GF-D8 (cell line): ENCODE measurements around the gene LGR5.

Experiments used
- DNase-seq: peaks from one replicate; lab custom pipeline; 2025; lab: John Stamatoyannopoulos, UW

The LGR5 gene

DNA sequence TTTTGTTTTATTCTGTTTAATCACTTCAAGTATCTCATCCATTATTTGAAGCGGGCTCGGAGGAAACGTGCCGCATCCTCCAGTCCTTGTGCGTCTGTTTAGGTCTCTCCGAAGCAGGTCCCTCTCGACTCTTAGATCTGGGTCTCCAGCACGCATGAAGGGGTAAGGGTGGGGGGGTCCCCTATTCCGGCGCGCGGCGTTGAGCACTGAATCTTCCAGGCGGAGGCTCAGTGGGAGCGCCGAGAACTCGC, 311 bp upstream of the LGR5 start:
- DNase-seq: no peak

DNA sequence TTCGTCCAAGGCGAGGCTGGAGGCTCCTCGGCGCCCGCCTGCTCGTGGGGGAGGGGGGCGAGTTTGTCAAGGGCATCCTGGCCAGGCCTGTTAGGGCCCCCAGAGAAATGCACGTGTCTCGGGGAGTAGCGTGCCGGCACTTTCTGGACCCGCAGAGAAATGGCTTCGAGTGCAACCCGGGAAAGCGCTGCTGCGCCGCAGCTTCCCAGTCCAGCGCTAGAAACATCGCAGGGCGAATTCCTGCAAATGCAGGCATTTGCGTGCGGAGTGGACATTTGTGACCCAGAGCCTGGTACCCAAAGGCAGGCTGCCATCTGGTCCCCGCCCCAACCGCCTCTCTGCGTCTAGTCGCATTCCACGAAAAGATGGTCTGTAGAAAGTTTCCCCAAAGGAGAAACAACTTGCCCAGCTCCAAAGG, 756 bp downstream of the LGR5 start:
- no peak for DNase-seq

DNA sequence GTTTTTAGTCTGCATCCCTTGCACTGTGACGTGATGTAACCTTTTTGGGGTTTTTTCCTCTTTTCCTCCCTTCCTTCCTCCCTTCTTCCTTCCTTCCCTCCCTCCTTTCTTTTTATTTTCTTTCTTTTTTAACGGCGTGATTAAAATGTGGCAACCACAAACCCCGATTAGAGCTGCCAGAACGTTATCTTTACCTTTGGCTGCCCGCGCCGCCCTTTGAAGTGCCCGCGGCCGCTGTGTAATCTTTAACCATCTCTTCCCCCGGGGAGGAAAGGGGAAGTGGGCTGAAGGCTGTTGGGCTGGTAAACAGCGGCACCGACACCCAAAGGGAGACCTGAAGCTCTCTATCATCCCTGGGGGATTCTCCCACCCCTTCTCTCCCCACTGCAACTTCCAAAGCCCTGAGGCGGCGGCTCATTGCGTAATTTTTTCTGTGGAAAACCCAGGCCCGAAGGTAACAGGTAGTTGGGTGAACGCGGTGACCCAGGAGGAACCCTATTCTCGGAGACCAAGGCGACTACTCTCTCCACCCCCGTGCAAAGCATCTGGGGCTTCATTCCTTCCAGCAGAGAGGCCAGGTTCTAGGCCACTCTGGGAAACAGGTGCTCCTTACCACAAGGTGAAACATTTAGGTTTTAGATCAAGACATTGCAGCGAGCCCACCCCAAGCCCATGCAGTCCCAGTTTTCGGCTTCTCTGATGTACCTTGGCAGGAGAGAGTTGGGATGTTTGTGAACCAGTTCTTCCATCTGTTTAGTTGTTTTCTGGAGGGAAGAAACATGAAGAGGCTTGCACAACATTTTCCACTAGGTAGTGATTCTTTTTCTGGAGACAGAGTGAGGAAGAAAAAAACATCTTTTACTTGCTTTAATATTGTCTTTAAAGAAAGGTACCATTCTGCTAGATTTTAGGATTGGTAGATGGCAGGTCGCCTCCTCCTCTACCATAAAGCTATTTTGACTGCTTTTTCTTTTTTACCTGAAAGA, 1.5 kb downstream of the LGR5 start:
- peak; percentile 51 for DNase-seq

DNA sequence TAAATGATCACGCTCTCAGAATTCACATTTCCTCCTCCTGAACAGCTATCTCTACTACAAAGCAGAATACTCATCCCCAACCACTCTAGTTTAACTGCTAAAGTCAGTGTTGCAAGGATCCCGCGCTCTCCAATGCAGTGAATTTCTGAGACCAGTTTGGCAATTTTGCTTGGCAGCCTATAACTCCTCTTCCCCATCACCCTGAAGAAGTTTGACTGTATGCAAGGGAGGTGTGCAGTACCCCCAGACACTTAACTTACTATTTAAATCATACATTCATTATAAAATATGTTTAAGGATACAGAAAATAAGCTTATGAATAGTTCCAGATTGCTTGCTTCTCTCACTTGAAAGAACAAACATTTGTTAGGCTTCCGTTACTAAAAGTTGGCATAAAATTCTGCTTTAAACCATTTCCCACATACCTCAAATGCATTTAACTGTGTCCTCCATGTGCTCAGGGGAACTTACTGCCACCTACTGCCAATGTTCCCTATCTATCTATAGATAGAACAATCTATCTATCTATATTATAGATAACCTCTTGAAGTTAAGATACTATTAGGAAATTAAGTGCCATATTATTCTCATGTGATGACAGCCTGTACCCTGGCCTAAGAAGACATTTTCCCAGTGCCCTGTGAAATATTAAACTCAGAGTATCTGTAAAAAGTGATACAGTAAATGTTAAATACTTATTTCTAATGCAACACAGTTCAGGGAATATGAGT, 2.4 kb downstream of the LGR5 start:
- DNase-seq: no peak

DNA sequence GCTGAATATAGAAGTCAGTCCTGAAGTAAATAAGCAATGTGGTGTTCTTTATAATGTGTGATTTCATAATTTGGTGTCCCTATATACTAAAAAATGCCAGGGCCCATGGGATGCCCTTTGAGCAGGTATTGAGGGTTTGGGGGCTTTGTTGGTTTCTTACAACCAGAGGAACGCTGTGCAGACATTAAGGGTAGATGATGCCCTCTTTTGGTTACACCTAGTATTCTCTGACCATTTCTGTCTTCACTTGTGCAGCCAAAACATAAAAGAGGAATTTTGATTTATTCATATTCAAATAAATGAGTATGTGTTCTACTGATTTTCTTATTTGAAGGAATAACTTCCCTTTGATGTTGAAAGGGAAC, 3.0 kb downstream of the LGR5 start:
- no peak for DNase-seq

DNA sequence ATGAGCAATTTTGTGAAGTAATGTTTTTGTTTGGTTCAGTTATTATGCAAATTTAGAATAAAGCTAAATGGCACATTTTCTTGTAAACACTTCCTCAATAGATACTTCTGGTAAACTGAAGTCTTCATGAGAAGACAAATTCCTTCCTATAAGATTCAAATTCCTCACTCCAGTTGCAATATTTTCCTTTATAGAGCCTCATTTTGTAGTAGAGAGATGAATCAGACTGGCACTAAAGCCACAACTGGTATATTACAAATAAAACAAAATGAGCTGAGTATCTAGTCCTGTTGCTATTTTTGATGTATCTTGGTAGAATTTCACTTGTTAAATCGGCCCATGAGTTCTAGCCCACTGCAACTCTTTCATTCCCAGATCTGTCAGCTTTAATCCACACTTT, 5.5 kb downstream of the LGR5 start:
- DNase-seq: no peak

DNA sequence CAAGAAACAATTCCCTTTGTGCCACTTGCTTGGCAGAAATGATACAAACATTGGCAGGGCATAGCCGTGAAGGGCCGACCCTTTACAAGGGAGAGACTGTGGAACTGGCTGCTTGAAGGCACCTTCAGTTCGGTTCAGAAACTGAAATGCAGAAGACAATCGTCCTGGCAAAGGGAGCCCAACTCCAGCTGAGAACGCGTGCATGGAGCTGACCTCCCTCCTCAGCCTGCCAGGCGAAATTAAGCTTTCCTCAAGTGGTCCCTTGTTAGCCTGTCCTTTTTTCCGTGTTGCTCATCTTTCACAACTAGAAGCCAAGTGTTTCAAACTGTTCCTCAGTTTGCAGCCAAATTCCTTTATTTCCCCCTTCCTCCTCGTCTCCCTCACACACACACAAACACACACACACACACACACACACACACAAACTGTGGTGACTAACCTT, 8.1 kb downstream of the LGR5 start:
- DNase-seq: no peak

DNA sequence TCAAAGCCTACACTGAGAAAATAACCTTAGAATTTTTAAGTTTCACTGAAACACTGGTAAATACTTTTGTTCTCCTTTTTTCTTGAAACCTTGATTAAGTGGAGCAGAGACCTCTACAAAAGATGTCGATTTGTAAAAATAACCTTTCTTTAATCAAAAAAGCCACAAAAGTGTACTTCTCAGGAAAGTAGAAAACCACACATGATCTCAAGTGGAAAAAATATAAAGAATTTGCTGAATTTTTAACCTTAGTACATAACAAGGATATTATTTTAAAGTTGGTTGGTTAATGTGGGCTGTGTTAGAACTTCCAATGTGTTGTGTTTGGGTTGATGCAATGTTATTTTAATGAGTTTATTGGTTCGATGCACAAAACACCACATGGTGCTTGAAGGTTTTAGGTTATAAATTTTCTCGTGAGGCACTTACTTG, 8.6 kb downstream of the LGR5 start:
- no peak for DNase-seq

DNA sequence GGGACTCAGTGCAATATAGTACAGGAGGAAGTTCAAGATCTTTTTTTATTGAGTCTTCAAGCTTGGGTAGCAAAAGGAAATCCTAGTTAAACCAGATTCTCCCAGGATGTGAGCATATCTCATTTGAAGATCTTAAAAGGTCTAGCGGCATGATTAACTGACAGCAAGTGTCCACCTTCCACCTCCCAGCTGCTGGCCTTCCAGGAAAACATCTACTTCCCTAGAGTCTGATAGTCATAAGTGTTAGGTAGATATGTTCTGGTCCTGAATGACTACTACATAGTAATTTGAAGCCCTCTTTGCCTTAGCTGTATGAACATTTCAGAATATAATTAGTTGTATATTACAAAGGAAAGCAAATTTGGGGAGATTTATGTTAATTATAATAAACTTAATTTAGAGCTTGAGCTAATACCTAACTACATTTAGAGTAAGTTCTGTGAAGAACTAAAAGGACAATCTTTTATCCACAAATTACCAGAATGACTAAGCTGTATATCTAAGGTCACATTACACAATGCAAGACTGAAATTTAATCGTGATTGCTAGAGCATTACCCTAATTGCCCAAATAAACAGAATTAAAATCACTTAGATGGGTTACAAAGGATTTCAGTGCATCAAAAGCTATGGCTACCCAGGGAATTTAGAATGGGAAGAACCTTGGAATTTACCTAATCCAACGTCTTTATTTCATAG, 9.9 kb downstream of the LGR5 start:
- DNase-seq: no peak

DNA sequence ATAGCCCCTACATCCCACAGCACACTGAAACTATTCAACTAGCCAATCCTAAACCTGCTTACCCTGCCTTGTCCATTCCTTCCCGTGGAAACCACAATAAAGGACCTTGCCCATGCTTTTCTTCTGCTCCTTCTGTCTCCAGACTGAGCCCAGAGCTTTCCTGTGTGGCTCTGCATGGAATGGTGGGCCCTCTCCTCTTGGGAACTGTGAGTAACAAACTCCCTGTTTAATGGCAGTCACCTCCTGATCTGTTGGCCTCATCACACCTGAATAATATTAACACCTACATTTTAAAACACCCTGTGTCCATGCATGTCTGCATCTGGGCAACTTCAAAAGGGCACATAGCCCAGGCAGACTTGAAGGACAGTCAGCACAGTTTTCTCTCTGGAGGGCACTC, 12.4 kb downstream of the LGR5 start:
- DNase-seq: no peak

DNA sequence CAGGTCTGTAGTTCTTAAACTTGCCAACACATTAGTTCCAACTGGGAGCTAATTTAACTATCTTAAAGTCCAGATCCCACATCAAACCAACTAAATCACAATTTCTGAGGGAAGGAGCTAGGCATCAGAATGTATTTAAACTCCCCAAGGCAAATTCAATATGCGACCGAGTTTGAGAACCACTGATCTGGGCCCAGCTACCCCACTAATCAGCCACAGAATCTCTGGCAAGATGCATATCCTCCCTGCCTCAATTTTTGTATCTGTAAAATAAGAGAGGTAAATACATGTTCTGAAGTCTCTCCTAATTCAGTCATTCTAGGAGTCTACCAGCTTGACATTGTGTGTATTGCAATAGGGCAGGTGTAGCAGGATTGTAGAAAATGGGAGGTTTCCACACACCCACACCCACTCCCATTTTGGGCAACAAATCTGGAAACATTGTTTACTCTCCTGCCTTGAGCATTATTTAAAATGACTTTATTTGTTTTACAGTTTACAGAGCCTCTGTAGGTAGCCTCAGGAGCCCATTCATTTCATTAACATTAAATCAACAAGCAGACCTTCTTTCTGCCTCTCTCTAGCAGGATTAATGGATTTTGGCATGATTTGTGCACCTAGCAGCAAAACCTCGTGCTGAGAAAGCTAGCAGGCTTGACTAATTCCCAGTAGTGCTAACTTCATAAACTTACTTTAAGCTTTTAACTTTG, 15.6 kb downstream of the LGR5 start:
- DNase-seq: no peak

DNA sequence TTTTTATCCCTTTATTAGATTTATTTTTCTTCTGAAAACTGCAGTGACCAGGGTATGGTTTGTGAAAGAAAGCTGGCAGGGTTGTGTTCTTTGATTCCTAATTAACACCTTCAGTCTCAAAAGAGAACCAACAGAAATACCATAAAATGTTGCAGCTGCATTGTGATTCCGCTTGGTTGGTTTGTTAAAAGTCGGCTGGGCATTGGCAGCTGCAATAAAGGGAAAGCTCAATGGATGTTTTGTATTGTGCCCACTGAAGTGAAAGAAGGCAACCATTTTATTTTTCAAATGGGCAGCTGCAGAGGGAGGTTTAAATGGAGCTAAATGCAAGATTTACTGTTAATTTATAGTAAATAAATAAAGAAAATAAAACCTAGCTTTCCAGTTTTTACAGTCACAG, 16.7 kb downstream of the LGR5 start:
- no peak for DNase-seq

DNA sequence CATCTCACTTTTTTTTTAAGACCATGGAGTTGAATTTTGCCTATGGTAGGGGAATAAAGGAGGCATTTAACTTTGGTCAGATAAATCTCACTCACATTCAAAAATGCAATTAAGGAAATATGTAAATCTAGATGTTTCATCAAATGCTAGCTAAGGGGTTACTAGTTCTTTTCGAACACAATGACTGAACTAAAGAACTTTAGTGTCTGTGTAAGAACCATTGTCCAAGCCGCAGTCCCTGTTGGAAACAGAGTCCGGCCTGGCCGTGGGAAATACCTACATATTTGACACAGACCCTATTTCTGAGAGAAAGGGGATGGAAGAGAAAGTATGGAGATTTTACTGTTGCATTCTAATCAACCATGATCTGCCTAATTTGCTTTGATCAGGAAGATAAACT, 17.4 kb downstream of the LGR5 start:
- DNase-seq: no peak

DNA sequence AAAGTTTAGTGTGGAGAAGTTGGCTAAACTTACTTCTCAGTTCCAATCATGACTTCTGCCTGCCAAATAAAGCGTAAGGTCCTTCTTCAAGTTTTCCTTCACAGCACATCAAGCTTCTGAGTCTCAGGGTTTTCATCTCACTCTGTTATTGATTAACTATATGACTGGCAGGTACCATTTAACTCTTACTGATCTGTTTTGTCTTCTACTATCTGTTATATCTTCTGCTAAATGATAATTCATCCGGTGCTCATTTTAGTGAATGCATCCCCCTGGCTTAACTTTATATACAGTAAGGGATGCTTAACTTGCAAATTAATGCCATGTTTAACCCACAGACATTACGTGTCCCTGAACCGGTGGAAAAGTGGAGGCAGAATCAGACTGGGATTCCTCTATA, 20.7 kb downstream of the LGR5 start:
- no peak for DNase-seq

DNA sequence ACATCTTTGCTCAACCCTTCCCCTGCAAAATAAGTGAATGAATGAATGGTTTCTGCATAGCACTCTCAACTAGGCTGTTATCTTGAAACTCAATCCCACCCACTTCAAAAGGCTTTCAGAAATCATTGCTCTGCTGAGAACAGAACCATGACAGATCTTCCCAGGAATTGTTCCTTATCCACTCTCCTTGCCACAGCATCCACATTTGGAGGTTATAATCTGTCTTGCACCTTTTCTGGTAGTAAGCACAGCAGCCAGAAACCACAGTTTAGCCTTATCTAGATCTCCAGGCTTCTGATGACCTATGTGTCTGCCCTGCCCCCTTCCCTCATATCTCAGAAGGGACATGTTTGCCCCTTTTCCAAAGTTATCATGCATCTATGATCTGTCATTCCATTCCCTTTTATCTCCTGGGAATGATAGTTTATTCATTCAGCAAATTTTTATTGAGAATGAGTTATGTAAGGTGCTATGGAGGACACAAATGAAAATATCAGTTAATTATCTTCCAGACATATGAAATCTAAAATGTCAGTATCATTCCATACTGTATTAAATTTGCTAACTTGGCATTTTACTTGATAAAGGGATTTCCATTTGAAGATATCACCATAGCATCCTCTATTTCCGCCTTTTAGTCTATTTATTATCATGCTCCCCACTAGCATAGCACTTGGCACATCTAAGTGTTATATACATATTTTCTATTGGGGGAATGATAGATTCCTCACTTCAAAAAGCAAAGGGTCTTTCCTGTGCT, 21.4 kb downstream of the LGR5 start:
- DNase-seq: no peak

DNA sequence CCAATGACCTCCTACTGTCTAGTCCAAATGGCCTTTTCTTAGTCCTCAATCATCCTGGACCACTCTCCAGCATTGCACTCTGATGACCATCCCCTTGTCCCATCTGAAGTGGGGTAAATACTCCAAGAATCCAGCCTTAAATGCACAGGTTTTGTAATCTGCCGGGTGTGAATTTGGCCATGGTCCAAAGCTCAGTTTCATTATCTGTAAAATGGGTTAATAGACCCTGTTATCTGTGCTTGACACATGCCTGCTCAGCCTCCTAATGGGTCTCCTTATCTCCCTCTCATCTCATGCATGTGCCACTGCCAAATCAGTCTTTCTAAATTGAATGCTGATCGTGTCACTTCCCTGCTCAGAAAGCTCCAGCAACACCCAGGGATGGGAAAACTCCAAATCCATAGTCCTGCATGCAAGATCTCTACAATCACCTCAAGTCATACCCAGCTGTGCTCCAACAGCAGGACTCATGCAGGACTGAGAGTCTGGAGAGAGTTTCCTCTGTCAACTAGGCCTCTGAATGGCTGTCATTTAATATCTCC, 22.3 kb downstream of the LGR5 start:
- no peak for DNase-seq

DNA sequence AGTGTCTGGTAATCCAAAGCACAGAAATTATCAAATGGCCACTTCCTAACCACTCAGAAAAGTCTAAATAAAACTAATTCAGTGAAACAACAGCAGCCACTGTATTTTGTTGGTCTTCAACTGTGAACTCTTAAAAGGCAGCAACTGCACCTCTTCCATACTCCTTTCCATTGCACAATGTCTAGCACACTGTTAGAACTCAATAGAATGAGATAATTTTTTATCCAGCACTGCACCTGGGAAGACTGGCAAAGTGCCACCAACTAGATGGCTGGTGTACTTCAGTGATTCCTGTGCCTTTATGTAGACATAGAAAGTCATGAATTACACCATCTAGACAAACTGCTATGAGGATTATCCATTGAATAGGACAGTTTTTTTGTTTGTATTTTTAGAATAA, 26.2 kb downstream of the LGR5 start:
- DNase-seq: no peak

DNA sequence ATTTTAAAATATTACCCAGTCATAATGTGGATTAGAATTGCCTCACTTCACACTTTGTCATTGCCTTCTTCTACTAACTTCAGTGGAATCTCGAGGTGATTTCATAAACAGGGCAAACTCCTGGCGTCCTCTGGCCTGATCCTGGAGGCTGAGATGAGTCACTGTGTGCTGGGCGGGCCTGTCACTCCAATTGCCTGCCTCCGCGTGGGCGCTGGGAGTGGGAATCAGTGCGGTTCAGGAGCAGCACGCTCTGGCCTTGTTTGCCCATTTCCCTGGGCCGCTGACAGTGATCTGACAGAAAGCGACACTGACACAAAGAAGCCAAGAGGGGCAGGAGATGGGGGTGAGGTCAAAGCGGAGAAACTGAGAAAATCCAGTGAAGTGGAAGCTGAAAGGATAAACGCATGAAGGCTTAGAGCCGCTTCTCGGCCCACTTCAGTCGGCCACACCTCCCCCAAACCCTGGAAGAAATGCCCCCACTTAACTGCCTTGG, 29.7 kb downstream of the LGR5 start:
- no peak for DNase-seq

DNA sequence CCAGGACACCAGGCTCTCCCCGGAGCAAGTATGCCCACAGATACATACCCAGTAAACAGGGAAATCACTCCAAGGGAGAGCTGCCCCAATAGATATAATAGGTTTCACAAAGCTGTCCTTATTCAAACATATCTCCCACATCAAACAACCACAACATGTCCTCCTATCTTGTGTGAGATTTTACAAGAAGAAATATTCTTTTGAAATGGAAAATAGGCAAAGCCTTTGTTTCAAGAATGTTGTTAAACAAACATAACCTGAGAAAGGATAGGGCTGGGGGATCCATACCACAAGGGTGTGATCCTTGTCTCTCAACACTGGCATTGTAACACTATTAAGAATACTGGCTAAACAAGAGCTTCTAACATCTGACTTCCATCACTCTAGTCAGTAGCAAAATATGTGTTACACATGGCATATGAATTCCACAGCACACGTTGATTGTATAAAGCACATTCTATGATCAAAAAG, 32.9 kb downstream of the LGR5 start:
- no peak for DNase-seq

DNA sequence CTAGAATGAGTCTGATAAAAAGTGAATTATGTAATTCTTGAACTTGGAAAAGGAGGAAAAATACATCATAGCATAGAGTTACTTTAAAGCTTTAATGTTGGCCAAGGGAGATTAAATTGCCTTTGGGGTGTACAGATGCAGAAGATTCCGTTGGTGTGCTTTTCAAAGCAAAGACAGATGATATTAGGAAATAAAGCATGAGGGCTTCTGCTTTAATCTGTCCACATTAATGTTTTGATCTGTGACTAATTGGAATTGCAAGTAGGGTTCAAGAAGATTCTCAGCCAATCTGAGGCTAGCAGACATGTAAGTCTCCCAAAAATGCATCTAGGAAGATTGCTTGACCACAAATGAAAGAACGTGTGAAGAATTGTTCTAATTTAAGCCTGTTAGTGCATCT, 35.2 kb downstream of the LGR5 start:
- no peak for DNase-seq

DNA sequence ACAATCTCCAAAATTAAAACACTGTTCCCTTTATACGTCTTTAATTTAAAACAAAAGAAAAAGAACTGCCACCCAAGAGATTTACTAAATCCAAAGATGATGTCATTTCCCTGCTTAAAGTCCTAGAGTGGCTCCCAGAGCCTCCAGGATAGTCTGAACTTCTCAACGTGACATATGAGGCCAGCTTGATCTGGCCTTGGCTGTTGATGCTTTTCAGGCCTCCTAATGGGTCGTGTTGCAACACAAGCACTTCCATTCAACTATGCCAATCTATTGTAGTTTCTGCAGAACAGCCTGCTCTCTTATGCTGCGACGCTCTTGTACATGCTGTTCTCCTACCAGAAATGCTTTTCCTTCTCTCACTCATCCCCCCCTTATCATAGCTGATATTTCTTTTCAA, 35.7 kb downstream of the LGR5 start:
- DNase-seq: no peak
